H1 (cell line): ENCODE data around the gene VAMP2. TPM values are rescaled to one million over a fixed set of nuclear protein-coding genes. Genes with fewer than 3 reads are reported as not detected.

Experiments
- CBX8 ChIP-seq: fragments of 300-800, 300-1000 bp; sonication (generic); IDR thresholded peaks from 2 replicates; pipeline ENCODE4 v1.7.1; 2016; ENCODE audit warnings: low read depth, low read length, borderline replicate concordance
- KDM1A ChIP-seq: fragments of 200-600, 300-600 bp; sonication (generic); IDR thresholded peaks from 2 replicates; pipeline ENCODE4 v1.7.1; 2016; ENCODE audit warnings: mild to moderate bottlenecking, low read length, borderline replicate concordance
- KDM4A ChIP-seq: IDR thresholded peaks from one replicate; pipeline ENCODE4 v1.7.1; 2012; ENCODE audit warnings: low read depth, mild to moderate bottlenecking, moderate library complexity, low read length, inconsistent platforms; ENCODE audit not compliant: severe bottlenecking
- PHF8 ChIP-seq: fragments of 200-600 bp; sonication (generic); conservative IDR thresholded peaks from 2 replicates; pipeline ENCODE4 v1.7.1; 2012; ENCODE audit warnings: low read depth, mild to moderate bottlenecking, inconsistent platforms, low read length, moderate library complexity
- RBBP5 ChIP-seq: IDR thresholded peaks from 2 replicates; pipeline ENCODE4 v1.7.1; 2012; ENCODE audit warnings: low read depth, mild to moderate bottlenecking, inconsistent platforms, low read length, moderate library complexity, borderline replicate concordance
- SAP30 ChIP-seq: fragments of 300-600 bp; sonication (generic); IDR thresholded peaks from 2 replicates; pipeline ENCODE4 v1.7.1; 2012; ENCODE audit warnings: low read length, moderate library complexity, mild to moderate bottlenecking, inconsistent platforms; ENCODE audit not compliant: insufficient read depth, insufficient replicate concordance
- SIN3A ChIP-seq, 2 experiments: IDR thresholded peaks in 1 of 2; conservative IDR thresholded peaks in 1 of 2; 2 replicates each; pipeline ENCODE4 v1.6.1; 2011 to 2012; ENCODE audit warnings: low read length in 2 of 2, improper control_type of control experiment in 1 of 2, low read depth in 1 of 2, mild to moderate bottlenecking in 1 of 2
- SP1 ChIP-seq: IDR thresholded peaks from 2 replicates; pipeline ENCODE4 v1.6.1; 2011; ENCODE audit warnings: low read depth, low read length
- SUZ12 ChIP-seq: fragments of 200-600 bp; sonication (generic); IDR thresholded peaks from 2 replicates; pipeline ENCODE4 v1.6.1; 2012; ENCODE audit warnings: mild to moderate bottlenecking, inconsistent platforms, low read length, moderate library complexity, mixed read lengths
- ZNF274 ChIP-seq: IDR thresholded peaks from 2 replicates; pipeline ENCODE4 v1.7.0; 2012; ENCODE audit warnings: low read length, borderline replicate concordance; ENCODE audit errors: extremely low read depth
- polyA plus RNA-seq, 7 experiments: library from polyadenylated mRNA; depleted of rRNA in 3 of 7; stranded (reverse) in 5 of 7; unstranded in 2 of 7; fragments of >200 nt in 5 of 7; fragments of 200-250 nt in 2 of 7; gene quantifications; 1 replicate in 5 of 7; 2 replicates in 1 of 7; 4 replicates in 1 of 7; pipeline versions ENCODE4 v1.2.1 to v1.2.3, GENCODE V29; 2011 to 2013; ENCODE audit warnings: missing spikeins in 2 of 7, mixed read lengths in 2 of 7
- total RNA-seq: library from RNA; stranded (reverse); fragmentation: NEBNext Ultra II Directional; extraction: Animal tissue kit (Norgen Biotek cat#: 25700); gene quantifications from 2 replicates; pipeline ENCODE4 v1.2.1, GENCODE V29; 2021
- TF ChIP-seq, protein P1 (sequence below): IDR thresholded peaks from 2 replicates; pipeline ENCODE4 v1.6.1; 2012; ENCODE audit warnings: inconsistent platforms

The VAMP2 gene
- total and polyA plus RNA-seq, 2 of the 8 experiments (the other 6 are each of a cell fraction or from before 2014, with no cell fraction given), result 19.3 to 20.5 TPM

DNA sequence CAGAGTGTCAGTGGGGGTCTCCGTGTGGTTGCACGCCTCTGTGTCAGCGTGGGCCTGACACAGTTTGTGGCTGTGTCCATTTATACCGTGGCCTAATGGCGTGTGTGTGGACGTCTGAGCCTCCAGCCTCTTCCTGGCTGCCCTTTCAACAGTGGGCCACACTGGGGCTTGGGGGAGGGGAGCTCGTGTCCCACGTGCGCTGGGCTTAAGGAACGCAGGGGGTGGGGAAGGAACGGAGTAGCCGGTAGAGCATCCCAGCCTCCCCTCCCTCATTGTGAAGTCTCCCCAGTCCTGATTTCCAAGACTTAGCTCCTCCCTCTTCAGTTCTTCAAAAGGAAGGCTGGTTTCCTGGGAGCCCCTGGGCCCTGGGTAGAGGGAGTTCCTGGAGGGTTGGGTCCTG is 29.3 kb downstream of the VAMP2 start (continued):
- TF ChIP-seq SIN3A (conservative IDR thresholded peaks at IDR 0.05 in 1 of 2, IDR thresholded peaks at IDR 0.05 in 1 of 2; ENCODE audit: low read depth in 1 of 2, low read length in 2 of 2) (0 out of 4 replicates have a peak, but pooled peaks of 1 of the 2 experiments have one; percentile 51), SP1 (peak; percentile 27; the same call in 1 of the 2 replicates), RBBP5 (0 out of 2 replicates have a peak, but pooled peaks have one; percentile 35), ZNF274 (no peak), KDM1A (peak; percentile 87), PHF8 (no peak), SUZ12 (no peak), CBX8 (no peak), KDM4A (no peak), SAP30 (no peak)
- TF ChIP-seq, protein P1, sequence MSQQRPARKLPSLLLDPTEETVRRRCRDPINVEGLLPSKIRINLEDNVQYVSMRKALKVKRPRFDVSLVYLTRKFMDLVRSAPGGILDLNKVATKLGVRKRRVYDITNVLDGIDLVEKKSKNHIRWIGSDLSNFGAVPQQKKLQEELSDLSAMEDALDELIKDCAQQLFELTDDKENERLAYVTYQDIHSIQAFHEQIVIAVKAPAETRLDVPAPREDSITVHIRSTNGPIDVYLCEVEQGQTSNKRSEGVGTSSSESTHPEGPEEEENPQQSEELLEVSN, result peak; percentile 40; the same call in 1 of the 2 replicates
